ENCODE results near the gene OR10J1. TPM values are rescaled to one million over a fixed set of nuclear protein-coding genes. Genes with fewer than 3 reads are reported as not detected.

OR10J1 gene, protein sequence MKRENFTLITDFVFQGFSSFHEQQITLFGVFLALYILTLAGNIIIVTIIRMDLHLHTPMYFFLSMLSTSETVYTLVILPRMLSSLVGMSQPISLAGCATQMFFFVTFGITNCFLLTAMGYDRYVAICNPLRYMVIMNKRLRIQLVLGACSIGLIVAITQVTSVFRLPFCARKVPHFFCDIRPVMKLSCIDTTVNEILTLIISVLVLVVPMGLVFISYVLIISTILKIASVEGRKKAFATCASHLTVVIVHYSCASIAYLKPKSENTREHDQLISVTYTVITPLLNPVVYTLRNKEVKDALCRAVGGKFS
- not detected for total RNA-seq
- polyA plus RNA-seq (2013, experiment 1 of 2), result not detected
- polyA plus RNA-seq (2013, experiment 2 of 2), result not detected
- 0 to 0.08 (median 0) reads per million in 172 experiments for total RNA-seq

- DNase-seq, result no peak
- POLR2A ChIA-PET, result no interaction called here
- TF ChIP-seq CTCF (IDR thresholded peaks at IDR 0.05), result no peak
- H3K9me3 ChIP-seq (ENCODE audit: control insufficient read depth in 1 of 2, insufficient read depth in 1 of 2, low read length in 2 of 2), result no peaks in the 10 kb centered on the region
- H3K4me1 Mint-ChIP-seq (ENCODE audit: low read depth), result no peaks in the 10 kb centered on the region
- no peaks in the 10 kb centered on the region for H3K36me3 ChIP-seq (ENCODE audit: insufficient read depth, low read length)
- no peaks in the 10 kb centered on the region for H3K36me3 Mint-ChIP-seq (ENCODE audit: low read depth)
- intact Hi-C loops (cut with DNase I, micrococcal nuclease), result no loop called here
- H3K4me1 ChIP-seq (ENCODE audit: insufficient read depth, low read length), result no peaks in the 10 kb centered on the region
- H3K4me3 Mint-ChIP-seq, result no peak within 1 kb of the TSS
- no peak within 1 kb of the TSS for H3K27ac Mint-ChIP-seq
- H3K27ac ChIP-seq (ENCODE audit: low read depth in 1 of 2, low read length in 2 of 2), result no peak within 1 kb of the TSS
- no peak for ATAC-seq (ENCODE audit: poor library complexity)
- no peaks in the 10 kb centered on the region for H3K9me3 Mint-ChIP-seq
- H3K27me3 Mint-ChIP-seq, result peaks cover 27% of the 10 kb centered on the region
- CTCF ChIA-PET, result no interaction called here
- no peak within 1 kb of the TSS for H3K4me3 ChIP-seq (ENCODE audit: low read length)
- no peaks in the 10 kb centered on the region for H3K27me3 ChIP-seq (ENCODE audit: control insufficient read depth in 1 of 2, insufficient read depth in 2 of 2, low read length in 2 of 2)
Observed at GRCh38 chr1:159439422-159439821, at the start of gene OR10J1. Gene OR10J1 (plus strand): TSS chr1:159439722. CDS start chr1:159439792, 70 bp downstream.

DNA sequence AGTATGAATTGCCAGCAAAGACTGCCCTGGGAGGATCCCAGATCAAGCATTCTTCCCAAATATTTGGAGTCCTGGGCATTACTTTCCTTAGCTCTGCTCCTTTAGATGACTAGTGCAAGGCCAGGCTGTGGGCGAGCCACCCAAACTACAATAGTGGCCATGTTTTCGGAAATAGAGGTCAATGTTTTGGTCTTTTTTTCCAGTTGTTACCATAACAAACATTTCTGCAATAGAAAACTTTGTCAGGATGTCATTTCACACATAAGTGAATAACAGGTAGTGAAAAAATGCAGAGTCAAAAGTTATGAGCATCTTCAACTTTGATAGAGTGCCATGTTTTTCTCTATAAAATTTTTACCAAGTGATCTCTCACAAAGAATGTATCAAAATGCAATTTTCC lies 32.7 kb upstream of the OR10J1 start:
- Mint-ChIP-seq H3K36me3 (ENCODE audit: low read depth) (no peaks in the 10 kb centered on the region), H3K4me1 (ENCODE audit: low read depth) (no peaks in the 10 kb centered on the region), H3K27ac (no peak overlapping the region), H3K9me3 (no peaks in the 10 kb centered on the region), H3K27me3 (no peaks in the 10 kb centered on the region), H3K4me3 (no peak overlapping the region)
- DNase-seq (no peak), ATAC-seq (ENCODE audit: poor library complexity) (no peak)
- Histone ChIP-seq H3K4me1 (ENCODE audit: insufficient read depth, low read length) (no peaks in the 10 kb centered on the region), H3K27ac (ENCODE audit: low read depth in 1 of 2, low read length in 2 of 2) (no peak overlapping the region), H3K27me3 (ENCODE audit: control insufficient read depth in 1 of 2, insufficient read depth in 2 of 2, low read length in 2 of 2) (no peaks in the 10 kb centered on the region), H3K9me3 (ENCODE audit: control insufficient read depth in 1 of 2, insufficient read depth in 1 of 2, low read length in 2 of 2) (no peaks in the 10 kb centered on the region), H3K4me3 (ENCODE audit: low read length) (no peak overlapping the region), H3K36me3 (ENCODE audit: insufficient read depth, low read length) (no peaks in the 10 kb centered on the region)
- ChIA-PET CTCF (no interaction called here), POLR2A (no interaction called here)
- no peak for TF ChIP-seq CTCF (IDR thresholded peaks at IDR 0.05)
- intact Hi-C loops (cut with DNase I, micrococcal nuclease), result no loop called here

- ATAC-seq (ENCODE audit: poor library complexity) (no peak), DNase-seq (no peak)
- ChIA-PET CTCF (no interaction called here), POLR2A (no interaction called here)
- no peaks in the 10 kb centered on the region for H3K4me1 ChIP-seq (ENCODE audit: insufficient read depth, low read length)
- Mint-ChIP-seq H3K9me3 (no peaks in the 10 kb centered on the region), H3K27me3 (peaks cover under 1% of the 10 kb centered on the region), H3K27ac (no peak overlapping the region), H3K36me3 (ENCODE audit: low read depth) (no peaks in the 10 kb centered on the region), H3K4me1 (ENCODE audit: low read depth) (no peaks in the 10 kb centered on the region), H3K4me3 (no peak overlapping the region)
- no peak for TF ChIP-seq CTCF (IDR thresholded peaks at IDR 0.05)
- H3K4me3 ChIP-seq (ENCODE audit: low read length), result no peak overlapping the region
- no peak overlapping the region for H3K27ac ChIP-seq (ENCODE audit: low read depth in 1 of 2, low read length in 2 of 2)
- no peaks in the 10 kb centered on the region for H3K9me3 ChIP-seq (ENCODE audit: control insufficient read depth in 1 of 2, insufficient read depth in 1 of 2, low read length in 2 of 2)
- intact Hi-C loops (cut with DNase I, micrococcal nuclease), result no loop called here
- no peaks in the 10 kb centered on the region for H3K27me3 ChIP-seq (ENCODE audit: control insufficient read depth in 1 of 2, insufficient read depth in 2 of 2, low read length in 2 of 2)
- no peaks in the 10 kb centered on the region for H3K36me3 ChIP-seq (ENCODE audit: insufficient read depth, low read length)
Observed at GRCh38 chr1:159408862-159409400, 30.6 kb upstream of the OR10J1 start.

Data from CD4-positive, alpha-beta T cell (primary cell).